ENCODE data around the gene ARHGEF17. TPM values are rescaled to one million over a fixed set of nuclear protein-coding genes. Genes with fewer than 3 reads are reported as not detected.

Gene ARHGEF17
- total RNA-seq, 4 donors from 2014 or later: 12.0 to 44.9 (median 27.1) TPM

GRCh38 chr11:73291781-73292524 lies 16.1 kb upstream of the ARHGEF17 start:
- no peak overlapping the region for H3K4me3 ChIP-seq
- intact Hi-C loops (cut with DNase I; ENCODE audit: low total_unique reads) (no loop called here), in situ Hi-C loops (cut with MboI; ENCODE audit: low pct_ligation_motif_present in 1 of 4, low pct_unique_long_range_greater_than_20kb in 1 of 4, low sequenced_read_pairs in 3 of 4) (no loop called here)
- no peak overlapping the region for H3K27ac ChIP-seq
- no peak for TF ChIP-seq POLR2AphosphoS5 (IDR thresholded peaks at IDR 0.05)
- TF ChIP-seq CTCF (IDR thresholded peaks at IDR 0.05): no peak
- no peak for TF ChIP-seq POLR2A (IDR thresholded peaks at IDR 0.05)
- TF ChIP-seq EP300 (IDR thresholded peaks at IDR 0.05; ENCODE audit: low read depth): no peak
- peaks cover 3 to 13% (median 10%) of the 10 kb centered on the region in 4 donors for H3K4me1 ChIP-seq
- H3K27me3 ChIP-seq: no peaks in the 10 kb centered on the region
- no peak for DNase-seq
- H3K9me3 ChIP-seq: no peaks in the 10 kb centered on the region
- 60 to 84% methylated on average over 3 to 12 of the region's 12 CpGs for WGBS, 2 donors (ENCODE audit: low coverage in 1 of 2)
- no peaks in the 10 kb centered on the region for H3K36me3 ChIP-seq

GRCh38 chr11:73292525-73292894 lies 15.6 kb upstream of the ARHGEF17 start:
- no peak overlapping the region for H3K27ac ChIP-seq
- intact Hi-C loops (cut with DNase I; ENCODE audit: low total_unique reads): no loop called here
- peaks cover 3 to 13% (median 10%) of the 10 kb centered on the region in 4 donors for H3K4me1 ChIP-seq
- H3K36me3 ChIP-seq: no peaks in the 10 kb centered on the region
- H3K27me3 ChIP-seq: no peaks in the 10 kb centered on the region
- no peaks in the 10 kb centered on the region for H3K9me3 ChIP-seq
- in situ Hi-C loops (cut with MboI; ENCODE audit: low pct_ligation_motif_present in 1 of 4, low pct_unique_long_range_greater_than_20kb in 1 of 4, low sequenced_read_pairs in 3 of 4): no loop called here
- no peak for DNase-seq
- 59% methylated on average over 5 of the region's 5 CpGs; no CpG with 5 or more reads in 1 of the 2 donors for WGBS, 2 donors (ENCODE audit: low coverage in 1 of 2)
- TF ChIP-seq POLR2A (IDR thresholded peaks at IDR 0.05) (no peak), POLR2AphosphoS5 (IDR thresholded peaks at IDR 0.05) (no peak), CTCF (IDR thresholded peaks at IDR 0.05) (no peak), EP300 (IDR thresholded peaks at IDR 0.05; ENCODE audit: low read depth) (no peak)
- no peak overlapping the region for H3K4me3 ChIP-seq

GRCh38 chr11:73293356-73293936 lies 14.6 kb upstream of the ARHGEF17 start:
- 89% methylated on average over 4 of the region's 4 CpGs; no CpG with 5 or more reads in 1 of the 2 donors for WGBS, 2 donors (ENCODE audit: low coverage in 1 of 2)
- Histone ChIP-seq H3K36me3 (no peaks in the 10 kb centered on the region), H3K4me1 (peaks cover 3 to 13% (median 10%) of the 10 kb centered on the region in 4 donors), H3K4me3 (no peak overlapping the region), H3K27me3 (no peaks in the 10 kb centered on the region), H3K9me3 (no peaks in the 10 kb centered on the region), H3K27ac (no peak overlapping the region)
- DNase-seq: no peak
- intact Hi-C loops (cut with DNase I; ENCODE audit: low total_unique reads): no loop called here
- in situ Hi-C loops (cut with MboI; ENCODE audit: low pct_ligation_motif_present in 1 of 4, low pct_unique_long_range_greater_than_20kb in 1 of 4, low sequenced_read_pairs in 3 of 4): no loop called here
- no peak for TF ChIP-seq EP300 (IDR thresholded peaks at IDR 0.05; ENCODE audit: low read depth)
- TF ChIP-seq POLR2AphosphoS5 (IDR thresholded peaks at IDR 0.05): no peak
- TF ChIP-seq POLR2A (IDR thresholded peaks at IDR 0.05): no peak
- TF ChIP-seq CTCF (IDR thresholded peaks at IDR 0.05): no peak

GRCh38 chr11:73294604-73295003 lies 13.5 kb upstream of the ARHGEF17 start:
- no peaks in the 10 kb centered on the region for H3K27me3 ChIP-seq
- H3K36me3 ChIP-seq: no peaks in the 10 kb centered on the region
- in situ Hi-C loops (cut with MboI; ENCODE audit: low pct_ligation_motif_present in 1 of 4, low pct_unique_long_range_greater_than_20kb in 1 of 4, low sequenced_read_pairs in 3 of 4): no loop called here
- H3K27ac ChIP-seq: no peak overlapping the region
- TF ChIP-seq POLR2AphosphoS5 (IDR thresholded peaks at IDR 0.05): no peak
- no peak for TF ChIP-seq EP300 (IDR thresholded peaks at IDR 0.05; ENCODE audit: low read depth)
- TF ChIP-seq CTCF (IDR thresholded peaks at IDR 0.05): no peak
- peaks cover 0 to 4% (median 3%) of the 10 kb centered on the region in 4 donors for H3K4me1 ChIP-seq
- H3K9me3 ChIP-seq: no peaks in the 10 kb centered on the region
- no peak overlapping the region for H3K4me3 ChIP-seq
- no peak for DNase-seq
- intact Hi-C loops (cut with DNase I; ENCODE audit: low total_unique reads): no loop called here

All from transverse colon (tissue), 4 donors.